ENCODE data around the gene LPXN. TPM values are rescaled to one million over a fixed set of nuclear protein-coding genes. Genes with fewer than 3 reads are reported as not detected.
"Not testable (repeated sequence)": the region's sequence is repeated elsewhere in the genome, so short reads cannot be mapped to it uniquely, and the experiment has no call there.

LPXN gene
- total and polyA plus RNA-seq, 8 donors = 3.2 to 10.4 (median 5.0) TPM

- Histone ChIP-seq H3K27ac (peak overlapping the region; percentile 98 to 100 (median 99)), H3K27me3 (no peaks in the 10 kb centered on the region), H3K9me3 (no peaks in the 10 kb centered on the region), H3K4me3 (peak overlapping the region; percentile 40 to 96 (median 68)), H3K4me1 (peaks cover 40 to 58% (median 51%) of the 10 kb centered on the region in 3 donors), H3K36me3 (no peaks in the 10 kb centered on the region)
- intact Hi-C loops (cut with DNase I) = loop anchor here in 1 of 3 donors (10.0 kb wide), 1 partner anchor 97 kb away; no protein-coding TSS in a partner anchor
- peak in 3 of 6 donors; percentile 53 to 68 (median 62) for DNase-seq
- peak in 3 of 4 donors; percentile 0 to 25 (median 1) for ATAC-seq
- no peak for FAIRE-seq
- TF ChIP-seq CTCF (IDR thresholded peaks at IDR 0.05) = no peak
- WGBS, 2 donors = 0 to 1% methylated on average over 21 of the region's 21 CpGs
Observed at GRCh38 chr11:58577555-58578135, 2.0 kb upstream of the LPXN start.

GRCh38 chr11:58576887-58577471, 1.3 kb upstream of the LPXN start:
- no peak for ATAC-seq
- FAIRE-seq = peak; percentile 43

GRCh38 chr11:58574881-58575280, 775 bp downstream of the LPXN start:
- intact Hi-C loops (cut with DNase I) = loop anchor here in 1 of 3 donors (10.0 kb wide), 1 partner anchor 100 kb away; no protein-coding TSS in a partner anchor
- Histone ChIP-seq H3K4me3 (peak overlapping the region in 1 of 4 donors; percentile 2), H3K27ac (peak overlapping the region in 1 of 4 donors; percentile 16), H3K36me3 (peaks cover 0 to under 1% (median 0%) of the 10 kb centered on the region in 3 donors), H3K4me1 (peaks cover 27 to 45% (median 28%) of the 10 kb centered on the region in 3 donors), H3K9me3 (no peaks in the 10 kb centered on the region), H3K27me3 (no peaks in the 10 kb centered on the region)
- DNase-seq = no peak
- no peak for TF ChIP-seq CTCF (IDR thresholded peaks at IDR 0.05)
- ATAC-seq = no peak
- FAIRE-seq = no peak

More at GRCh38 chr11:58576887-58577471, 1.3 kb upstream of the LPXN start:
- H3K4me3 ChIP-seq = peak overlapping the region; percentile 40 to 96 (median 68)
- peak in 1 of 6 donors; percentile 20 for DNase-seq
- no peaks in the 10 kb centered on the region for H3K36me3 ChIP-seq
- H3K27ac ChIP-seq = peak overlapping the region; percentile 98 to 100 (median 99)
- intact Hi-C loops (cut with DNase I) = loop anchor here in 1 of 3 donors (10.0 kb wide), 1 partner anchor 98 kb away; no protein-coding TSS in a partner anchor
- no peaks in the 10 kb centered on the region for H3K27me3 ChIP-seq
- peak in 1 of 4 donors; percentile 10 for TF ChIP-seq CTCF (IDR thresholded peaks at IDR 0.05)
- no peaks in the 10 kb centered on the region for H3K9me3 ChIP-seq
- WGBS, 2 donors = 27 to 33% methylated on average over 4 of the region's 4 CpGs
- H3K4me1 ChIP-seq = peaks cover 40 to 61% (median 45%) of the 10 kb centered on the region in 3 donors

- intact Hi-C loops (cut with DNase I) = loop anchor here in 1 of 3 donors (10.0 kb wide), 1 partner anchor 101 kb away; no protein-coding TSS in a partner anchor
- ATAC-seq = no peak
- Histone ChIP-seq H3K4me3 (no peak overlapping the region), H3K4me1 (peaks cover 27 to 45% (median 28%) of the 10 kb centered on the region in 3 donors), H3K27me3 (no peaks in the 10 kb centered on the region), H3K9me3 (no peaks in the 10 kb centered on the region), H3K27ac (peak overlapping the region in 2 of 4 donors; percentile 41 to 46), H3K36me3 (peaks cover 0 to 12% (median 0%) of the 10 kb centered on the region in 3 donors)
- DNase-seq = peak in 2 of 6 donors; percentile 16 to 29
- FAIRE-seq = no peak
- WGBS, 2 donors = 55 to 57% methylated on average over 4 of the region's 4 CpGs
- TF ChIP-seq CTCF (IDR thresholded peaks at IDR 0.05) = no peak
Observed at GRCh38 chr11:58573451-58574104, 2.1 kb downstream of the LPXN start.

GRCh38 chr11:58572906-58573305, 2.8 kb downstream of the LPXN start:
- H3K27ac ChIP-seq = peak overlapping the region in 2 of 4 donors; percentile 26 to 46
- H3K9me3 ChIP-seq, FAIRE-seq, H3K27me3 ChIP-seq, ATAC-seq, H3K4me3 ChIP-seq, DNase-seq: not testable (repeated sequence)
- 88 to 99% methylated on average over 14 of the region's 14 CpGs for WGBS, 2 donors
- peaks cover 0 to 12% (median 0%) of the 10 kb centered on the region in 3 donors for H3K36me3 ChIP-seq
- peaks cover 27 to 45% (median 28%) of the 10 kb centered on the region in 3 donors for H3K4me1 ChIP-seq
- intact Hi-C loops (cut with DNase I) = loop anchor here in 1 of 3 donors (10.0 kb wide), 1 partner anchor 102 kb away; no protein-coding TSS in a partner anchor

All from pancreas (tissue), 10 donors.